ENCODE data around the gene NPTN. TPM values are rescaled to one million over a fixed set of nuclear protein-coding genes. Genes with fewer than 3 reads are reported as not detected.
A peak's percentile ranks its signal among the peaks of the same experiment; 100 is the strongest.

Gene NPTN
- total and polyA plus RNA-seq, 2 of the 13 experiments (the other 11 are each of a cell fraction or from before 2014, with no cell fraction given), result 78.0 to 110 TPM

GRCh38 chr15:73633111-73633990 is at the start of gene NPTN (continued):
- TF ChIP-seq ZNF687 (CRISPR knock-in tag; IDR thresholded peaks at IDR 0.05) (peak; percentile 86), RBAK (CRISPR knock-in tag; IDR thresholded peaks at IDR 0.05) (no peak), FOXC1 (CRISPR knock-in tag; IDR thresholded peaks at IDR 0.05; ENCODE audit: borderline replicate concordance) (no peak), ZMAT5 (CRISPR knock-in tag; IDR thresholded peaks at IDR 0.05; ENCODE audit: borderline replicate concordance, low read depth) (no peak), TMF1 (CRISPR knock-in tag; IDR thresholded peaks at IDR 0.05; ENCODE audit: low read depth) (no peak), PHF8 (CRISPR knock-in tag; IDR thresholded peaks at IDR 0.05) (peak; percentile 76), ZBTB7A (CRISPR knock-in tag; IDR thresholded peaks at IDR 0.05) (no peak)

Measured in HepG2 (cell line).